Middle frontal gyrus (tissue), 1 donor: ENCODE results near the gene ACOXL.

Source experiments
- DNase-seq: peaks from one replicate; pipeline ENCODE4 v3.0.0-alpha.2; 2015; ENCODE audit warnings: low spot score; ENCODE audit errors: extremely low spot score

The ACOXL gene

GRCh38 chr2:111123751-111124150 is 391.4 kb downstream of the ACOXL start:
- DNase-seq, result no peak

GRCh38 chr2:111126581-111126980 is 394.2 kb downstream of the ACOXL start:
- no peak for DNase-seq

GRCh38 chr2:111127351-111127750 is 395.0 kb downstream of the ACOXL start:
- DNase-seq, result no peak

- no peak for DNase-seq
Measured at GRCh38 chr2:111128096-111128495, 395.7 kb downstream of the ACOXL start.

GRCh38 chr2:111133603-111134002 is 401.2 kb downstream of the ACOXL start:
- DNase-seq, result no peak

GRCh38 chr2:111134055-111134454 is 401.7 kb downstream of the ACOXL start:
- DNase-seq, result no peak

GRCh38 chr2:111135237-111135909 is 403.0 kb downstream of the ACOXL start:
- no peak for DNase-seq

- no peak for DNase-seq
Measured at GRCh38 chr2:111135910-111136297, 403.5 kb downstream of the ACOXL start.

- DNase-seq, result no peak
Measured at GRCh38 chr2:111138839-111139238, 406.5 kb downstream of the ACOXL start.

GRCh38 chr2:111139637-111140317 is 407.4 kb downstream of the ACOXL start:
- DNase-seq, result no peak

- DNase-seq, result no peak
Measured at GRCh38 chr2:111140815-111141214, 408.4 kb downstream of the ACOXL start.

GRCh38 chr2:111142101-111142500 is 409.7 kb downstream of the ACOXL start:
- no peak for DNase-seq

- no peak for DNase-seq
Measured at GRCh38 chr2:111143107-111143842, 410.9 kb downstream of the ACOXL start.

GRCh38 chr2:111143843-111144198 is 411.4 kb downstream of the ACOXL start:
- no peak for DNase-seq

- DNase-seq, result no peak
Measured at GRCh38 chr2:111145103-111145760, 412.9 kb downstream of the ACOXL start.

GRCh38 chr2:111145951-111146350 is 413.6 kb downstream of the ACOXL start:
- no peak for DNase-seq

GRCh38 chr2:111148225-111148873 is 416.0 kb downstream of the ACOXL start:
- DNase-seq, result no peak

- no peak for DNase-seq
Measured at GRCh38 chr2:111148925-111149324, 416.6 kb downstream of the ACOXL start.

GRCh38 chr2:111149882-111150455 is 417.6 kb downstream of the ACOXL start:
- no peak for DNase-seq

GRCh38 chr2:111154758-111155157 is 422.4 kb downstream of the ACOXL start:
- DNase-seq, result no peak

- no peak for DNase-seq
Measured at GRCh38 chr2:111155610-111156009, 423.2 kb downstream of the ACOXL start.
